Duodenal mucosa (tissue), 2 donors: ENCODE results near the gene LAMA5.

Experiments
- H3K27ac ChIP-seq: one replicate; pipeline ENCODE4 v1.7.0; 2013; ENCODE audit warnings: low read depth, low read length
- H3K27me3 ChIP-seq, 2 donors: one replicate each; pipeline ENCODE4 v1.7.0; 2013; ENCODE audit warnings: low read length in 2 of 2, control low read depth in 1 of 2; ENCODE audit not compliant: insufficient read depth in 2 of 2, control insufficient read depth in 1 of 2
- H3K36me3 ChIP-seq, 2 donors: one replicate each; pipeline ENCODE4 v1.7.0; 2013; ENCODE audit warnings: low read length in 2 of 2, control low read depth in 1 of 2; ENCODE audit not compliant: insufficient read depth in 2 of 2, control insufficient read depth in 1 of 2
- H3K4me1 ChIP-seq, 2 donors: one replicate each; pipeline ENCODE4 v1.7.0; 2013; ENCODE audit warnings: low read length in 2 of 2, control low read depth in 1 of 2; ENCODE audit not compliant: insufficient read depth in 2 of 2, control insufficient read depth in 1 of 2
- H3K4me3 ChIP-seq, 2 donors: one replicate each; pipeline ENCODE4 v1.7.0; 2013; ENCODE audit warnings: low read length in 2 of 2, low read depth in 1 of 2
- H3K9ac ChIP-seq, 2 donors: one replicate each; pipeline ENCODE4 v1.7.0; 2013; ENCODE audit warnings: low read length in 2 of 2, low read depth in 1 of 2
- H3K9me3 ChIP-seq, 2 donors: one replicate each; pipeline ENCODE4 v1.7.0; 2013; ENCODE audit warnings: low read length in 2 of 2, control low read depth in 1 of 2; ENCODE audit not compliant: control insufficient read depth in 1 of 2

LAMA5 gene

DNA sequence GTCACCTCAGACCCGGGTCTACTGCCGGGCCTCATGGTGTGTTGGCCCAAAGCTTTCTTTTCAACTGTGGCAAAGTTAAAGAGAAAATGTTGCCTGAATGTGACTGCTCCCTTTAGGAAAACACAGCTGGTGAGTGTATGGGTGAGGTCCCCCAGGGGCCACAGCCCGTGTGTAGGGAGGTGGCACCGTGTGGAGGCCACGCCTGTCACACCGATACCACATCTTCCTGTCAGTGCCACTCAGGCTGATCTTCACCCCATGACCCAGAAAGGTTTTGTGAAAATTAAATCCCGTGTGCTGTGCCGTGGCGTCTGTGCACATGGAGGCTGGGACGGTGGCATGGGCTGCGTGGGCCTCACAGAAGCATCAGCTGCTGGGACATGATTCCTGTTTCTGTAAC is 75.0 kb downstream of the LAMA5 start:
- Histone ChIP-seq H3K4me1 (no peaks in the 10 kb centered on the region), H3K27me3 (no peaks in the 10 kb centered on the region), H3K36me3 (peaks cover 41 to 73% of the 10 kb centered on the region in 2 donors), H3K9me3 (no peaks in the 10 kb centered on the region), H3K27ac (no peak overlapping the region), H3K4me3 (no peak overlapping the region), H3K9ac (no peak overlapping the region)

DNA sequence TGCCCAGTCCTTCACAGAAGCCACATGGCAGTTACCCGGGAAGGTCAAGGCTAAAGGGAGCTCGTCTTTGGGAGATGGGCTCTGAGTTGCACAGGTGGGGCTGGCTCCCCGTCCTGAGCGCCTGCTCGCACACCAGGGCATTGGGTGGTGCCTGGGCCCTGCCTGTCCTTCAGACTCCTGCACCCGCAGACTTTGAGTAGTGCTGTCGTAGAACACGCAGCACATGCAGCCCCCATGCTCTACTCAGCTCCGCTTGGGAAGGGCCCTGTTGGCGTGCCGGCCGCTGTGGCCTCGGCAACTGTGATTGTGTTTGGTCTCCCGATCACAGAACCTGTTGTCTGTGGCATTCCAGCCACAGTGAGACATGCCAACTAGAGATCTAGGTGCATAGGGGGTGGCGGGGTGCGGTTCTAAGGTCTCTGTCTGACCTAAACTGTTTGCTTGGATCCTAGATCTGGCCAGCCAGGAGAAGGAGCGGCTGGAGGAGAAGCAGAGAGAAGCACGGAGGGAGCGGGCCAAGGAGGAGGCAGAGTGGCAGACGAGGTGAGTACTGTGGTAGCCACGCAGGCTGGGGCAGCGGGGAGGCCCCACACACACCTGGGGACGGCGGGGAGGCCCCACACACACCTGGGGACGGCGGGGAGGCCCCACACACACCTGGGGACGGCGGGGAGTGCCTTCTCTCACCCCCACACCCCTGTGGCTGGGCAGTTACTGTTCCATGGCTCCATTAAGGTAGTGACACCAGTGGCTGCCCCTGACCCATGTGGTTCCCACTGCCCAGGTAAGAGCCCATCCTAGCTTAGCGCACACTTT is 75.7 kb downstream of the LAMA5 start:
- Histone ChIP-seq H3K27me3 (no peaks in the 10 kb centered on the region), H3K36me3 (peaks cover 35 to 74% of the 10 kb centered on the region in 2 donors), H3K9ac (no peak overlapping the region), H3K27ac (no peak overlapping the region), H3K4me3 (no peak overlapping the region), H3K9me3 (no peaks in the 10 kb centered on the region), H3K4me1 (no peaks in the 10 kb centered on the region)

DNA sequence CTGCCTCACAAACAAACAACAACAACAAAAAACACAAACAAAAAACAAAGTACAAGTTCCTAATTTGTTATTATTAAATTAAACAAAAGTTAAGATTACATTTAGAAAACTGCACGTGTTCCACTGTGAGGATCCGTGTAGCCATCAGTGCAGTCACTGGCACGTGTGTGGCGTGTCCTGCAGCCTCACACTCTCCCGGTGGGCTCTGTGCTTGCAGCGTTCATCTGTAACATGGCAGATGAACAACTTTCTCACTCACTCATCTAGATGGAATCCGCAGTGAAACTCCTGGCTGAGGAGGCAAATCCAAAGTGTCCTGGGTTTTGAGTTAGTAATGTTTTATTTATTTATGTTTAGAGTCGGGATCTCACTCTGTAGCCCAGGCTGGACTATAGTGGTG is 77.2 kb downstream of the LAMA5 start:
- Histone ChIP-seq H3K9me3 (no peaks in the 10 kb centered on the region), H3K4me3 (no peak overlapping the region), H3K9ac (no peak overlapping the region), H3K36me3 (peaks cover 36 to 76% of the 10 kb centered on the region in 2 donors), H3K27ac (no peak overlapping the region), H3K27me3 (no peaks in the 10 kb centered on the region), H3K4me1 (no peaks in the 10 kb centered on the region)

DNA sequence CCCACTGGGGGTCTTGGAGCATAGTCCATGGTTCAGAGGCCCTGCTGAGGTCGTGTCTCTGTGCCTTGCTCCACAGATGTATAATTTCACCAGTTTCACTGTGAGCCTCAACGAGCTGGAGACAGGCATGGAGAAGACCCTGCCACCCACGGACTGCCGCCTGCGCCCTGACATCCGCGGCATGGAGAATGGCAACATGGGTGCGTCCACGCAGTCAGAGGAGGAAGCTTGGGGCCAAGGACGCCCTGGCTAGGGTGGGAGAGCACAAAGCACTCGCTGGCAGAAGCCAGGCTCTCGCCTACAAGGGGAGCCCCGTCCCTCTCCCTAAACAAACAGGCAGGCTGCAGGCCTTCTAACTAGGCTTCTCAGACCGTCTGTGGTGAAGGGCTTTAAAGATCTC is 78.0 kb downstream of the LAMA5 start:
- Histone ChIP-seq H3K36me3 (peaks cover 36 to 79% of the 10 kb centered on the region in 2 donors), H3K27me3 (no peaks in the 10 kb centered on the region), H3K9me3 (no peaks in the 10 kb centered on the region), H3K27ac (no peak overlapping the region), H3K4me1 (no peaks in the 10 kb centered on the region), H3K4me3 (no peak overlapping the region), H3K9ac (no peak overlapping the region)

DNA sequence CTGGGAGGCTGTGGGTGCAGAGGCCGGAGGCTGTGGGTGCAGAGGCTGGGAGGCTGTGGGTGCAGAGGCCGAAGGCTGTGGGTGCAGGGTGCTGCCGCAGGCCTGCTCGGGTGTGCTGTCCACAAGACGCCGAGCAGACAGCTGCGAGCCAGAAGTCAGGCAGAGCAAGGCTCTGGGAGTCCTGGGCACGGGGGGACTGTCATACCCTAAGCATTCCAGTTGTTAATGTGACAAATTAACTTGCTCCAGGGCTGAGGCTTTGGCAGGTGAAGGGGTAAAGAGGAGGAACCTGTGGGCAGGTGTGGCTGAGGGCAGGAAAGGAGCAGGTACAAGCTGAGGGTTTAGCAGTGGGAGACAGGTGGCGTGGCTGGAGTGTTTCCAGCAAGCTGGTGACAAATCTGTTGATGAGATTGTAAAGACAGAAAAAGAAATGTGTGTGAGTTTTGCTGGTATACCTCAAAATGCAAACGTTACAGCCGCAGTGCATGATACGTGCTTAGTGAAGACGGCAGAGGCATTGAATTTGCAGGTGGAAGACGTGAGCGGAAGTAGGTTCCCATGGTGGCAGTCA is 78.5 kb downstream of the LAMA5 start:
- Histone ChIP-seq H3K4me1 (no peaks in the 10 kb centered on the region), H3K27me3 (no peaks in the 10 kb centered on the region), H3K36me3 (peaks cover 35 to 79% of the 10 kb centered on the region in 2 donors), H3K9ac (no peak overlapping the region), H3K9me3 (no peaks in the 10 kb centered on the region), H3K4me3 (no peak overlapping the region), H3K27ac (no peak overlapping the region)

DNA sequence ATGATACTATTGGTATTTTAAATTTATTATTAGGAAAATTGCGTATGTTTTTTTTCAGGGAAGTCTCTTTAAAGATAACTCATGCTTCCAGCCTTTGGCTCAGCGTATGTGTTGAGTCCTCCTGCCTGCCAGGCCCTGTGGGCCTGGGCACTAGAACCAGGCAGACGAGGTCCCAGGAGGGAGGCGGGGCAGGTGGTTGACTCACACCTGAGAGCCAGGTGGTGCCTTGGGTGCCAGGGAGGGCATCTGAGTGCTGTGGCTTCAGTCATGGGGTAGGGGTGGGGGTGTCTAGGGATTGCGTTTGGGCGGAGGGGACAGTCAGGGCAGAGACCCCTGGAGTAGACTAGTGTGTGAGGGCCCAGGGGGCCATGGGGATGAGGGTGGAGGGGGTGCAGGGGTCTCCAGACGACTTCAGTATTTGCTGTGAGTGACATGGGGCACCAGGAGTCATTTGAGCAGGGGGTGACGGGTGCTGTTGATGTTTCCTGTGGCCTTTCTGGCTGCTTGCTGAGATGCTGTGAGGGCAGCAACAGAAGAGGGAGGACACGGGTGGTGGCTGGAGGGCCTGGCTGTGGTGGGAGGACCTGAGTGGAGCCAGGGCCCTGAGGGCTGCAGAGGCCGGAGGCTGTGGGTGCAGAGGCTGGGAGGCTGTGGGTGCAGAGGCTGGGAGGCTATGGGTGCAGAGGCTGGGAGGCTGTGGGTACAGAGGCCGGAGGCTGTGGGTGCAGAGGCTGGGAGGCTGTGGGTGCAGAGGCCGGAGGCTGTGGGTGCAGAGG is 79.2 kb downstream of the LAMA5 start:
- H3K9me3 ChIP-seq, result no peaks in the 10 kb centered on the region
- no peak overlapping the region for H3K4me3 ChIP-seq
- peaks cover 30 to 81% of the 10 kb centered on the region in 2 donors for H3K36me3 ChIP-seq
- H3K27ac ChIP-seq, result no peak overlapping the region
- no peak overlapping the region for H3K9ac ChIP-seq
- H3K4me1 ChIP-seq, result no peaks in the 10 kb centered on the region
- H3K27me3 ChIP-seq, result no peaks in the 10 kb centered on the region

DNA sequence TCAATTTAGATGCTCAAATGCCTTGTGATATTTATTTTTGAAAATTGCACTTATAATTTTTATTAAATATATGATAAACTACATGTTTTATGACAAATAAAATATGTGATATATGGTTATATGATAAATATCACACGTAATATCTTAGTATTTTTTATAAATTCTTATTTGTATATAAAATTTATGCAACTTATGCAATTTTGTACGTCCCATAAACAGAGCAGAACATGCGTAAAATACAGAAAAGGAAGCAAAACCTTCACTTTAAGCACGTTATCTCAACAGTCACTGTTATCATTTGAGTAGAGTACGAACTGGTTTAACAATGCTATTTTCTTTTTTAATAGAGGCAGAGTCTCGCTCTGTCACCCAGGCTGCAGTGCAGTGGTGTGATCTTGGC is 80.0 kb downstream of the LAMA5 start:
- Histone ChIP-seq H3K9me3 (no peaks in the 10 kb centered on the region), H3K4me1 (no peaks in the 10 kb centered on the region), H3K27ac (no peak overlapping the region), H3K36me3 (peaks cover 33 to 83% of the 10 kb centered on the region in 2 donors), H3K9ac (no peak overlapping the region), H3K27me3 (no peaks in the 10 kb centered on the region), H3K4me3 (no peak overlapping the region)

DNA sequence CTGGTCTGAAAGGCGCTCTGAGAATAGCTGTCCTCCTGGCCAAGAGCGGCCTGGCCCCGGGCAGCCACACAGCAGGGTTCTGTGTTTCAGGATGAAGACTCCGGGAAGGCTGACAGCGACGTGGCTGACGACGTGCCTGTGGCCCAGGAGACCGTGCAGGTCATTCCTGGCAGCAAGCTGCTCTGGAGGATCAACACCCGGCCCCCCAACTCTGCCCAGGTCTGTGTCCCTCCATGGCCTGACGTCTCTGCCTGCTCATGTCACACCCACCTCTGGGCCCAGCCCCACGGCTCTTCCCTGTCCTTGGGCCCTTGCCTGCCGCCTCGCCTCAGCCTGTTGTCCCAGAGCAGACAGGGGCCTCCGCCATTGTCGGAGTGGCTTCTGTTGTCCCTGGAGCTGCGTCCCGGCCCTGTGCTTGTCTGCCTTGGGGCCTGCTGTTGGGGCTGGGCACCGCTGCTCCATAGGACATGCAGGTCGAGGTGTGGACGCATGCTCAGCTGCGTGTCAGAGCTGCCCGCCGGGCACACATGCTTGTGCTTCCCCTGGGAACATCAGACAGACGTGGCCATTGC is 80.5 kb downstream of the LAMA5 start:
- H3K27ac ChIP-seq, result no peak overlapping the region
- no peaks in the 10 kb centered on the region for H3K4me1 ChIP-seq
- H3K36me3 ChIP-seq, result peaks cover 35 to 83% of the 10 kb centered on the region in 2 donors
- no peaks in the 10 kb centered on the region for H3K27me3 ChIP-seq
- no peak overlapping the region for H3K9ac ChIP-seq
- no peak overlapping the region for H3K4me3 ChIP-seq
- no peaks in the 10 kb centered on the region for H3K9me3 ChIP-seq

DNA sequence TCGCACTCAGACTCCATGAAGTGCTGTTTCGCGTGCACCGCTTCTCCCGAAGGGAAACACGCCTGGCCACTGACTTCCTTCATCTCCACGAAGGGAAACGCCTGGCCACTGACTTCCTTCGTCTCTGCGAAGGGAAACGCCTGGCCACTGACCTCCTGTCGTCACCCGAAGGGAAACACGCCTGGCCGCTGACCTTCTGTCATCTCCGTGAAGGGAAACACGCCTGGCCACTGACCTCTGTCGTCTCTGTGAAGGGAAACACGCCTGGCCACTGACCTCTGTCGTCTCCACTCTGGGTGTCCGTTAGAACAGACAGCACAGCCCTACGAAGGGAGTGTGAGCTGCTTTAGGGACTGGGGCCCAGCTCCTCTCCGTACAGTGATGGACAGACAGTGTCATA is 81.4 kb downstream of the LAMA5 start:
- H3K27me3 ChIP-seq, result no peaks in the 10 kb centered on the region
- no peaks in the 10 kb centered on the region for H3K9me3 ChIP-seq
- no peak overlapping the region for H3K9ac ChIP-seq
- H3K27ac ChIP-seq, result no peak overlapping the region
- H3K36me3 ChIP-seq, result peaks cover 36 to 85% of the 10 kb centered on the region in 2 donors
- no peak overlapping the region for H3K4me3 ChIP-seq
- no peaks in the 10 kb centered on the region for H3K4me1 ChIP-seq

DNA sequence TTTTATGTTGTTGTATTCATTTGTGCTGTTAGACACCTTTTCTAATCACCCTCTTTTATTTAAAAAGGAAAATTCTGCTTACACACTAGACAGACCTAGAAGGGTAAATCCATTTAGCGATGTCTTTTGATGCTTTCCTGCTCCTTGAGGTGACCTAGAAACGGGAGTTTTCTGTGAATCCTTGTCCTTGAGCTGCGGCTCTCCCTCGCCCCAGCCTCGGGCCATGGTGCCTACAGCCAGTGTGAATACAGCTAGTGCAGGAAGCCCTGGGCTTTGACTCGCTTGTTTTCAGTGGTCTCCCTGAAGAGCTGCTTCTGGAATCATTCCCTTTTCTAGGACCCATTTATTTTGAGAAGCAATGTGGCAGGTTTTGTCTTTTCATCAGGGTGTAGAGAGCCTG is 82.0 kb downstream of the LAMA5 start:
- no peak overlapping the region for H3K4me3 ChIP-seq
- H3K9me3 ChIP-seq, result no peaks in the 10 kb centered on the region
- H3K4me1 ChIP-seq, result no peaks in the 10 kb centered on the region
- H3K27me3 ChIP-seq, result no peaks in the 10 kb centered on the region
- no peak overlapping the region for H3K27ac ChIP-seq
- H3K36me3 ChIP-seq, result peaks cover 39 to 91% of the 10 kb centered on the region in 2 donors
- H3K9ac ChIP-seq, result no peak overlapping the region
